Panc1 (cell line): ENCODE data around the gene CC2D1B.
A peak's percentile ranks its signal among the peaks of the same experiment; 100 is the strongest.

Experiments used
- CTCF ChIP-seq: fragments of 450-650 bp; IDR thresholded peaks from 2 replicates; pipeline ENCODE4 v1.5.1; 2017; ENCODE audit warnings: mild to moderate bottlenecking
- POLR2AphosphoS5 ChIP-seq: IDR thresholded peaks from 2 replicates; pipeline ENCODE4 v1.6.1; 2012; ENCODE audit warnings: mild to moderate bottlenecking, low read depth, low read length, moderate library complexity
- SIN3A ChIP-seq: IDR thresholded peaks from 2 replicates; pipeline ENCODE4 v1.6.1; 2012; ENCODE audit warnings: low read depth, mild to moderate bottlenecking, low read length, moderate library complexity, borderline replicate concordance; ENCODE audit not compliant: insufficient read depth
- TCF7L2 ChIP-seq: IDR thresholded peaks from 2 replicates; pipeline ENCODE4 v1.6.1; 2011; ENCODE audit warnings: mild to moderate bottlenecking, low read depth, low read length, inconsistent platforms
- TF ChIP-seq, protein P1 (sequence below), 2 experiments: IDR thresholded peaks; 2 replicates each; pipeline ENCODE4 v1.6.1; 2011 to 2012; ENCODE audit warnings: low read depth in 2 of 2, control low read depth in 1 of 2, low read length in 1 of 2, mild to moderate bottlenecking in 1 of 2, moderate library complexity in 1 of 2; ENCODE audit not compliant: insufficient read depth in 1 of 2

DNA sequence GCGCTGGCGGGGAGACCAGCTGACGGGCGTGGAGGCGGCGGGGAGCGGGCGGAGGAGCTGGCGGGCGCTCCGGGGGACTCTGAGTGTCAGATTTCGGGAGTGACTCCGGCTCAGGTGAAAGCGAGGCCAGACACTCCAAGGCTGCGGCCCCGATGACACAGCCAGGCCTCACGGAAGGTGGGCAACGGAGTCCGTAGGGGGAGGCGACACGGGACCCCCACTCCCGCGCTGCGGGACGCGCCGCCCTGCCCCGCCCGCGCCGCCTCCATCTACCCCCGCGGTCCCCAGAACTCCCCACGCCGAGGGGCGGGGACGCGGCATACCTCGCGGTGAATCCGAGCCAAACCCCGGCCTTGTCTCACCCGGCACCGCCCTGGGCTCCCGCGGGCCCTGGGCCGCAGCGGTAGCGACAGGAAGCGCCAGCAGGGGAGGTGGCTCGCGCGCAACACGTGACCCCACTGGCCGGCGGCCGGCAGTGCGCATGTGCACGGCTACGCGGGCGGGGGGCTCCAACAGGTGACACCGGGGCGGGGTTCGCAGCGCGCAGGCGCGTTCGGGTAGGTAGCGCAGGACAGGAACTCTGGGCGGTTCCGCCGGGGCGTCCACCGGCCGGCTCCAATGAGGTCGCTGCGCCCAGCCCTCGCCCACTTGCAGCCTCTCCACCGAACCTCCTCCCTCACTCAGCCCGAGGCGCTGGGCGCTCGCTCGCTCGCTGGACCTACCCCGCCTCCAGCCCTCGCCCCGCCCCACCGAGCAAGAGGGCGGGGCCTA, at the start of gene CC2D1B:
- no peak for TF ChIP-seq TCF7L2
- TF ChIP-seq CTCF, result no peak
- peak; percentile 92 for TF ChIP-seq POLR2AphosphoS5
- peak; percentile 89; the same call in 1 of the 2 replicates for TF ChIP-seq SIN3A
- TF ChIP-seq, protein P1, sequence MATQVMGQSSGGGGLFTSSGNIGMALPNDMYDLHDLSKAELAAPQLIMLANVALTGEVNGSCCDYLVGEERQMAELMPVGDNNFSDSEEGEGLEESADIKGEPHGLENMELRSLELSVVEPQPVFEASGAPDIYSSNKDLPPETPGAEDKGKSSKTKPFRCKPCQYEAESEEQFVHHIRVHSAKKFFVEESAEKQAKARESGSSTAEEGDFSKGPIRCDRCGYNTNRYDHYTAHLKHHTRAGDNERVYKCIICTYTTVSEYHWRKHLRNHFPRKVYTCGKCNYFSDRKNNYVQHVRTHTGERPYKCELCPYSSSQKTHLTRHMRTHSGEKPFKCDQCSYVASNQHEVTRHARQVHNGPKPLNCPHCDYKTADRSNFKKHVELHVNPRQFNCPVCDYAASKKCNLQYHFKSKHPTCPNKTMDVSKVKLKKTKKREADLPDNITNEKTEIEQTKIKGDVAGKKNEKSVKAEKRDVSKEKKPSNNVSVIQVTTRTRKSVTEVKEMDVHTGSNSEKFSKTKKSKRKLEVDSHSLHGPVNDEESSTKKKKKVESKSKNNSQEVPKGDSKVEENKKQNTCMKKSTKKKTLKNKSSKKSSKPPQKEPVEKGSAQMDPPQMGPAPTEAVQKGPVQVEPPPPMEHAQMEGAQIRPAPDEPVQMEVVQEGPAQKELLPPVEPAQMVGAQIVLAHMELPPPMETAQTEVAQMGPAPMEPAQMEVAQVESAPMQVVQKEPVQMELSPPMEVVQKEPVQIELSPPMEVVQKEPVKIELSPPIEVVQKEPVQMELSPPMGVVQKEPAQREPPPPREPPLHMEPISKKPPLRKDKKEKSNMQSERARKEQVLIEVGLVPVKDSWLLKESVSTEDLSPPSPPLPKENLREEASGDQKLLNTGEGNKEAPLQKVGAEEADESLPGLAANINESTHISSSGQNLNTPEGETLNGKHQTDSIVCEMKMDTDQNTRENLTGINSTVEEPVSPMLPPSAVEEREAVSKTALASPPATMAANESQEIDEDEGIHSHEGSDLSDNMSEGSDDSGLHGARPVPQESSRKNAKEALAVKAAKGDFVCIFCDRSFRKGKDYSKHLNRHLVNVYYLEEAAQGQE (IDR thresholded peaks at IDR 0.05; ENCODE audit: insufficient read depth in 1 of 2, low read depth in 2 of 2, low read length in 1 of 2), result peak in 1 of 2 experiments; percentile 54; a peak in 1 of 4 replicates
